GM12878 (cell line): ENCODE data around the gene NRSN1.

ENCODE experiments used
- SMC3 ChIP-seq: IDR thresholded peaks from 2 replicates; pipeline ENCODE4 v1.6.1; 2011; ENCODE audit warnings: low read length, improper control_type of control experiment, borderline replicate concordance
- TF ChIP-seq, protein P1 (sequence below), 3 experiments: IDR thresholded peaks in 2 of 3; conservative IDR thresholded peaks in 1 of 3; 2 replicates each; pipeline ENCODE4 v1.5.1; 2011; ENCODE audit warnings: low read depth in 3 of 3, low read length in 3 of 3, mild to moderate bottlenecking in 3 of 3, control low read depth in 2 of 3, moderate library complexity in 2 of 3, inconsistent platforms in 1 of 3, mixed read lengths in 1 of 3; ENCODE audit not compliant: control insufficient read depth in 2 of 3, insufficient read depth in 1 of 3; ENCODE audit errors: extremely low read depth in 1 of 3

DNA sequence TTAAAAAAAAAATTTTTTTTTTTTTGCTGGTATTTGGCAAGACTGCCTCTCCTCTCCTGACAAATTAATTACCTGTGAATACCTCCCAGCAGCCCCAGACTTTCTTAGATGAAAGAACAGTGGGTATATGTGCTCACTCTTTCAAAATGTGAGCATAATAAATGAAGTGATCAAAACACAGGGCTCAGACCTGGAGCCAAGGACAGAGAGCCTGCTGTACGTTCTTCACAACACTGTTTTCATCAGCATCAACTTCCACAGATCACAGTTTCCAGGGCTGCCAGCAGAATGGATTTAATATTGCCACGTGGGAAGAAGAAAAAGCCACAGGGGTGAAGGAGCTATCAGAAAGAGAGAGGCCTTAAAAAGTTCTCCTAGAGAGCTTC, 25.3 kb upstream of the NRSN1 start:
- TF ChIP-seq, protein P1, sequence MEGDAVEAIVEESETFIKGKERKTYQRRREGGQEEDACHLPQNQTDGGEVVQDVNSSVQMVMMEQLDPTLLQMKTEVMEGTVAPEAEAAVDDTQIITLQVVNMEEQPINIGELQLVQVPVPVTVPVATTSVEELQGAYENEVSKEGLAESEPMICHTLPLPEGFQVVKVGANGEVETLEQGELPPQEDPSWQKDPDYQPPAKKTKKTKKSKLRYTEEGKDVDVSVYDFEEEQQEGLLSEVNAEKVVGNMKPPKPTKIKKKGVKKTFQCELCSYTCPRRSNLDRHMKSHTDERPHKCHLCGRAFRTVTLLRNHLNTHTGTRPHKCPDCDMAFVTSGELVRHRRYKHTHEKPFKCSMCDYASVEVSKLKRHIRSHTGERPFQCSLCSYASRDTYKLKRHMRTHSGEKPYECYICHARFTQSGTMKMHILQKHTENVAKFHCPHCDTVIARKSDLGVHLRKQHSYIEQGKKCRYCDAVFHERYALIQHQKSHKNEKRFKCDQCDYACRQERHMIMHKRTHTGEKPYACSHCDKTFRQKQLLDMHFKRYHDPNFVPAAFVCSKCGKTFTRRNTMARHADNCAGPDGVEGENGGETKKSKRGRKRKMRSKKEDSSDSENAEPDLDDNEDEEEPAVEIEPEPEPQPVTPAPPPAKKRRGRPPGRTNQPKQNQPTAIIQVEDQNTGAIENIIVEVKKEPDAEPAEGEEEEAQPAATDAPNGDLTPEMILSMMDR (IDR thresholded peaks at IDR 0.05 in 2 of 3, conservative IDR thresholded peaks at IDR 0.05 in 1 of 3; ENCODE audit: control insufficient read depth in 2 of 3, extremely low read depth in 1 of 3, insufficient read depth in 1 of 3, low read depth in 3 of 3, low read length in 3 of 3), result no peak
- TF ChIP-seq SMC3, result no peak
